ENCODE measurements around the gene RTN4RL1.
"Not testable (repeated sequence)": the region's sequence is repeated elsewhere in the genome, so short reads cannot be mapped to it uniquely, and the experiment has no call there.

RTN4RL1 gene

DNA sequence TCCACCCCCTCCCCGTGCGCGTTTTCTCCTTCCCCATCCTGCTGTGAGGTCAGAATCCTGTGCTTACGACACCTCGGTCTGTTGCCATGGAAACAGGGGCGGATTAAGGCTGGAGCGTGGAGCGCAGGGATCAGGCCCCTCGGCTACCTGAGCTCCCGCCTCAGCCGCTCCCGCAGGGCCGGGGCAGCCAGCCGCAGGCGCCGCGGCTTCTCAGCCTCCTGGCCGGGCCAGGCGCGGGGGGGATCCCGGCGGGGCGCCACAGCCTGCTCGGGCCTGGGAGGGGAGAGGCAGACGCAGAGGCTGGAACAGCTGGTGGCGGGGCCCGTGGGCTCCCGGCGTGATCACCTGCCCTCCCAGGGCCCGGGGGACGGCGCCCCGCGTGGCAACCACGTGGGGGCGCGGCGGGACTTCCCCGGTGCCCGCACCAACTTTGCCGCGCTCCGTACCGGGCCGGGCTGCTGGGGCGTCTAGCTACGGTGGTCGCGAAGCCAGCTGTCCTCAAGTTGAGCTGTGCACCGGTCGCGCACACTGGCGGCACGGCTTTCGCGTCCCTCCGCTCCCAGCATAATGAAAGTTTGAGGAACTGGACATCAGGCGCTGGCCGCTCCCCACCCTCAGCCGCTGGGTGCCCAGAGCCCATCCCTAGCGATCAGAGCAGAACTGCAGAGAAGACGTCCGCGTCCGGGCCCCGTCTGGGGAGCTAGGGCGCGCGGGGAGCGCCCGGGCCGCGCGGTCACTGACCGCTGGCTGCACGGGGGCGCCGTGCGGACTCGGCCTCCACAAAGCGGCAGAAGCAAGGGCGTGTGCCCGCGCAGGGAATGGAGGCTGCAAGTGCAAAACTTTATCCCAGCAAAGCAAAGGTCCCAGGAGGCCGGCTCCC is 1.2 kb downstream of the RTN4RL1 start:
- DNase-seq = peak in 1 of 2 experiments; percentile 37

GRCh38 chr17:2023256-2023655 is 1.9 kb downstream of the RTN4RL1 start:
- DNase-seq = no peak

- DNase-seq = no peak
These were observed 2.4 kb downstream of the RTN4RL1 start for GRCh38 chr17:2022647-2023240.

DNA sequence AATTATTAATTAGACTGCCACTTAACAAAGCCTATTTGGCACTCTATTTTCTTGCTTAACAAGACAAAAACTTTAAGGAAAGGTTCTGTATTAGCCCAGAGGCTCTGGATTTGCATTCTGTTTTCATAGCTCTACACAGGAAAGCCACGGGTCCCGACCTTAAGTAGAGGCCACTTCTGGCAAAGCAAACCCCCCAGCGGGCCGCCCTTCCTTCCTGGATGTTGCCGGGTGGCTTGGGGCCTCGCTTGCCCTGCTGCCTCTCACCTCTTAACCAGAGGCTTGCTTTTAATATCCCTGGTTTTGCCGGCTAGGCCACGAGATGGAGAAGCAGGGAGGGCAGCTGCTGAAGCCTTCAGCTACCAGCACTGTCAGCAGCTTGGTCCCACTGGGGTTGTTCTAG is 4.4 kb downstream of the RTN4RL1 start:
- DNase-seq = no peak

- DNase-seq = no peak
These were observed 5.4 kb downstream of the RTN4RL1 start for GRCh38 chr17:2019723-2020122.

DNA sequence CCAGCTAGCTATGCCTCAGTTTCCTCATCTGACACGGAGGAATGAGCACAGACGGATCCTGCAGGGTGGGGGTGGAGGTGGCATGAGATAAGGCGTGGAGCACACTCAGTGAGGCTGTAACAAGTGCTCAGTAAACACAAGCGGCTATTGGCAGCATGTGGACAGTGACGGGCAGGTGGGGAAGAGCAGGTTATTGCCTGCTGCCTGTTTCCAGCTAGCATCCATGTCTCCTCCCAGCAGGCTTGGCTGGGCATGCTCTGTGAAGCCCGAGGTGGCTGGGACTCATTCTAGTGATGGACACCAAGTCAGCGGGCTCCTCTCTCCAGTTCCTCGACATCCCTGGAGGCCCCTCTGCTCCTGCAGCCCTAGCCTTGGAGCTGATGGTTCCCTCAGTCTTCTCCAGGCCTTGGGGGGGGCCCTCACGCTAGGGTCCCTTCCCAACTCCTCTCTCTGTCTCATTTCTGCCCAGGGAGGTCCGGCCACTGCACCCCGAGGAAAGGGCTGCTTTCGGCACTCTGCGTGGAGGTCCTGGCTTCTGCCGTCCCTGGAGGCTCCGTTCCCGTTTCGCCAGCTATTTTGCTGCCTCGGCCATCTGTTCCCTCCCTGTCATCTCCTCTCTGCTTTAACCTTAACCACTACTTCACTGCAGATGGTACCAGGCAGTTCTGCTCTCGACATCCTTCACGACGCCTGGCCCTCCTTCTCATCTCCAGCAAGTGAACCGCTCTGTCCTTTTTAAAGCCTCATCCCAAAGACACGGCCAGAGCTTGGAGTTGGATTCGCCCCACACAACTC is 6.2 kb downstream of the RTN4RL1 start:
- peak in 1 of 2 experiments; percentile 24 for DNase-seq

- no peak for DNase-seq
These were observed 7.7 kb downstream of the RTN4RL1 start for GRCh38 chr17:2017274-2017941.

DNA sequence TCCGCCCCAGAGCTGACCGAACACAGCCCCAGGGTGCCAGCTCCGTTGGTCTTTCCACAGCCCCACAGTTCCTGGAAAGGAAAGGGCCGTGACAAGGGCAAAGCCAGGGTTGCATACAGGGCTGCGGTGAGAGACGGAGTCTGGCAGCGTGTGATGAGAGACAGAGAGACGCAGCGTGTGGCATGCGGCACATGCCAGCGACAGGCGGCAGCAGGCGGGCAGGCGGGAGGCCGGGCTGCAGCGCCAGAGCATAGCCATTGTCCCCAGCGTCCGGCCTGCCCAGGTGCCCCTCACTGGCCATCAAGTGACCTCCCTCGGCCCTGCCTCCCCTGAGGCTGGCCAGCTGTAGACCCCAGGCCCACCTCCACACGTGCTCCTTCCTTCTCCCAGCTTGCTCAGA is 8.6 kb downstream of the RTN4RL1 start:
- DNase-seq = no peak

GRCh38 chr17:2015314-2015713 is 9.8 kb downstream of the RTN4RL1 start:
- DNase-seq = no peak

- no peak for DNase-seq
These were observed 11.2 kb downstream of the RTN4RL1 start for GRCh38 chr17:2013994-2014317.

DNA sequence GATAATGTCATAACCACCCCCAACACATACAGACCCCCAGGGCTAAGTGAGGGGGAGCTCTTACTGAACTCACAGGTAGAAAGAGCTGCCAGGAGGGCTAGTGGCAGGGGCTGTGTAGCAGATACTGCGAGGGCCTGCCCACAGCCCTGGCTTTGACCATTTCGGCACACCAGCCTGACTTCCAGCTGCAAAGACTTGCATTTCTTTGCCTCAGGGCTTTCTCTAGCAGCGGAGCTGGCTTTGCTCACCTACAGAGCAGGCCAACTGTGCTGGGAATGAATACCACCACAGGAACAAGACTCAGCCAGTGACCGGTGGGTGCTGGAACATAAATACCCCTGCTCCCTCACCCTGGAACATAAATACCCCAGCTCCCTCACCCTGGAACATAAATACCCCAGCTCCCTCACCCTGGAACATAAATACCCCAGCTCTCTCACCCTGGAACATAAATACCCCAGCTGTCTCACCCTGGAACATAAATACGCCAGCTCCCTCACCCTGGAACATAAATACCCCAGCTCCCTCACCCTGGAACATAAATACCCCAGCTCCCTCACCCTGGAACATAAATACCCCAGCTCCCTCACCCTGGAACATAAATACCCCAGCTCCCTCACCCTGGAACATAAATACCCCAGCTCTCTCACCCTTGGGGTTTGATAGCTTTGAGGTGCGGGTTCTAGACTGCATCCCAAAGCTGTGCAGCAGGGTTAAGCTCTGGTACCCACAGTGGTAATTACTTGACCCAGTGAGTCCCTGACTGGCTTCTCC is 11.7 kb downstream of the RTN4RL1 start:
- DNase-seq = not testable (repeated sequence)

DNA sequence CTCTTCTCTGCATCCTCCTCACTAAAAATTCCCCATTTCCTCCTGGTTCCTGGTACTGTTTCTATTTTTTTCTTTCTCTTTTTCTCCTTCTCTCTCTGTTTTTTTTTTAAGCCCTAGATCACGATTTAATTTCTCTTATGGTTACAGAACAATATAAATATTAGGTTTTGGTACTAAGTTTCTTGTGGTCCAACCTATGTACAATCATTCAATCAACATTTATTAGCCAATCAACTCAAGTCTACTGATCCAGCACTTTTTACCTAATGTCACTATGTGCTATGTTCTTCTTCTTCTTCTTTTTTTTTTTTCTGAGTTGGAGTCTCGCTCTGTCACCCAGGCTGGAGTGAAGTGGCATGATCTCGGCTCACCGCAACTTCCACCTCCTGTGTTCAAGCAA is 12.6 kb downstream of the RTN4RL1 start:
- DNase-seq = no peak

DNA sequence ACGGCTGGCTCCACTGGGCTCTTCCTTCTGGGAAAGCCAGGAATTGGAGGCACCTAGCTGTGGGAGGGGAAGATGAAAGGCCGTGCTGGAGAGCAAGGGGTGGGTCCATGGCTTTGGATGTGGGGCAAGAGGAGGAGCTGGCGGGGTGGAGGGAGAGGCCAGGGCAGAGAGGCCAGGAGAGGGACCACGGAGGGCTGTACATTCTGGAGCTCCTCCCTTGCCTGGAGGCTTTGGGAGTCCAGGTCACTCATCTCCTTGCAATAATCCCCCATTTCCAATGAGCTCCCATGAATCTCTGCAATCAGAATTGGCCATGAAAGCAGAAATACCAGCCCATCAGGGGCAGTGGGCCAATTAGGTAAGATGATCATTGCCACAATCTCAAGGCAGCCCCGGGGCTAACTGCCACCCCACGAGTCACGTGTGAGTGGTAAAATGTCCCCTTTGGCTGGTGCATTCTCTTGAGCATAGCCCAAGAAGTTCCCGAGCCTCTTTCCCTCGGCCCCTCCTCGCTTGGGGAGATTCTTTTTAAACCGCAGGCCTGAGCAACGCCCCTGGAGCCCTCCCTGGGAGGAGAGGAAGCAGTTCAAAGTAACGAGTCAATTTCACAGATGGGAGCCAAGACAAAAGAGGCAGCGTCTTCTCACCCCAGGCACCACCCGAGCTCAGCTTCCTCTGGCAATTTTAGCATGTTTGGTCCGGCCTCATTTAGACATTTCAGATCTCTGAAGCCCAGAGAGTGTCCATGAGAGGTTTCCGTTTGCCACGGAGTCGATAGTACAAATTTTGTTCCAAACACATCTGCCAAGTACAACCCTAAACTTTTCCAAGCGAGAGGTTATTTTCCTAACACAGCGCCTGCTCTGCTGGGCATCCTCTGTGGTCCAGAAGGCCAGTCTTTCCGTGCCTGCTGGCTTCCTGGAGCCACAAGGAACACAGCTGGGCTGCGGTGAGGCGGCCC is 13.4 kb downstream of the RTN4RL1 start:
- DNase-seq = no peak

- DNase-seq = no peak
These were observed 15.4 kb downstream of the RTN4RL1 start for GRCh38 chr17:2009737-2010136.

- DNase-seq = no peak
These were observed 16.6 kb downstream of the RTN4RL1 start for GRCh38 chr17:2008332-2009126.

- DNase-seq = no peak
These were observed 20.6 kb downstream of the RTN4RL1 start for GRCh38 chr17:2004435-2004952.

DNA sequence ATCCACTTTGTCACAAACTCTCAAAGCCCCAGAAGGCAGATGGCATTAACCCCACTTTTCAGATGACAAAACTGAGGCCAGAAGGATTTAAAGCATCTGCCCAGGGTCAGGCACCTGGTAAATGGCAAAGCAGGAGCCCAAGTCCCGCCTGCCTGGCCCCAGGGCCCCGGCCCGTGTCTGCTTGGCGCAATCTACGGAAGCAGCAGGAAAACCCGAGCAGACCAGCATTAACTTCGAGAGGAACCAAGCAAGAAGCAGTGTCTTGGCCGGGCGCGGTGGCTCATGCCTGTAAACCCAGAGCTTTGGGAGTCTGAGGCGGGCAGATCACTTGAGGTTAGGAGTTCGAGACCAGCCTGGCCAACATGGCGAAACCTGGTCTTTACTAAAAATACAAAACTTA is 21.6 kb downstream of the RTN4RL1 start:
- no peak for DNase-seq

DNA sequence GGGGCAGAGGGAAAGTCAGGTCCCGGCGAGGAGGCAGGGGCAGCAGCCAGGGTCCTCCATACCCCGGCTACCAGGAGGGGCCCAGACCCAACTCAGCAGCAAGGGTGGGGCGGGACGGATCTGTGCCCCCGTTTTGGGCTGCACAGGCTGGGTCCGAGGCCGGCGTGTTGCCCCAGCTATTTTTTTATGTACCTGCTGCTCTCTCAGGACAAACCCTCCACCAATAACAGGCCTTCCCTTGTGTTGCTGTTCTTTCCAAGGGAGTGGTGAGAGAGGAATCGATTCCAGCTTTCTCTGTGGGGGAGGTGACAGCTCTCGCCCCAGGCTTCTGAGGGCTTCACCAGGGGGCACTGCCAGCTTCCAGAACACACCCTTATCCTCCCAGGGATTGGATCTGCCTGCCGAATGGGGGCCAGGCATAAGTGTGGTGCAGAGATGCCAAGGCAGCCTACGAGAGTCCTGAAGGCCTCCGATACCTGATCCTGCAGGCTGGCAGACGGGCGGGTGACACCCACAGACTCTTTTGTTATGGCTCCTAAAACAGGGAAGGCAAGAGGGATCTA is 22.3 kb downstream of the RTN4RL1 start:
- no peak for DNase-seq

DNA sequence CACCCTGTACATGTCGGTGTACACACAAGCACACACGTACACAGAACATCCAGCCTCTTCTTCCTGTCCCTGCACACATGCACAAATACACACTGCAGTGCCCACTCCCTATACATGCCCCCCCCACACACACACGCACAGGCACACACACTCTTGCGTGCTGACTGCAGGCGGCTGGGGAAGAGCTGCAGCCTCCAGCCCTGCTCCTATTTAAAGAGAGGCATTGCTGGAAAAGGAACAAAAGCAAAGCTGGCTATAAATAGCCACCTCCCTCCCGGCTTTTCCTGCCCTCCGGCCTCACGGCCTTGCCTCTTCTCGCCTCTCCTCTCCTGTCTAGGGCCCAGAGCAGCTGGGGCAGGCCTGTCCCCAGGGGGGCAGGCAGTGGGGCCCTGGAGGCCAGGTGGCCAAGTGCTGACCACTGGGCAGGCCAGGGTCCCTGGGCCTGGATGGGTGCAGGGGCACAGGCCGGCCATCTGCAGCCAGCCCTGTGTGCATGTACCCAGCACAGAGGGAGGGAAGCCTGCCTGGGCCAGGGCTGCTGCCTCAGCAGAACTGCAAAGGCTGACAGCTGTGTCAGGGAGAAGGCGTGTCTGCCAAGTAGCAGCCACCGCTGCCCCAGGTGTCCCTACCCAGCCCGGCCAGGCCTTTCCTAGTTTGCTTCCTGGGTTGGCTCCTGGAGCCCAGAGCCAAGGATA is 25.4 kb downstream of the RTN4RL1 start:
- peak in 1 of 2 experiments; percentile 54 for DNase-seq
